ENCODE results near the gene CALR3. TPM values are rescaled to one million over a fixed set of nuclear protein-coding genes. Genes with fewer than 3 reads are reported as not detected.

Gene CALR3
- total RNA-seq, 1 donor from 2014 or later, result not detected

Small RNAs within 50 kb of the gene (small RNA-seq; reads per million reads assigned to genes)
- gene RN7SL146P (ENCODE audit: low replicate concordance), result not detected

Other genes with a start within 250 kb of the CALR3 start
- 10.3 TPM for gene KLF2, start 171.3 kb downstream of the CALR3 start, total RNA-seq
- gene EPS15L1, start 24.2 kb downstream of the CALR3 start, total RNA-seq, result 22.0 TPM
- gene C19orf44, start 227 bp upstream of the CALR3 start, total RNA-seq, result 2.9 TPM
- gene CHERP, start 46.3 kb upstream of the CALR3 start, total RNA-seq, result 19.8 TPM
- 18.2 TPM for gene SLC35E1, start 76.2 kb upstream of the CALR3 start, total RNA-seq
- 5.7 TPM for gene MED26, start 132.0 kb upstream of the CALR3 start, total RNA-seq
- gene SMIM7, start 164.0 kb upstream of the CALR3 start, total RNA-seq, result 50.6 TPM
- 11.9 TPM for gene TMEM38A, start 165.0 kb upstream of the CALR3 start, total RNA-seq
- 0.10 TPM for gene NWD1, start 223.7 kb upstream of the CALR3 start, total RNA-seq